Measurements from ENCODE around the gene TAGLN. TPM values are rescaled to one million over a fixed set of nuclear protein-coding genes. Genes with fewer than 3 reads are reported as not detected.
A peak's percentile ranks its signal among the peaks of the same experiment; 100 is the strongest.

TAGLN gene
- 1 to 10 TPM; 8.4 to 9.5 TPM for total RNA-seq
- 7.0 TPM for polyA plus RNA-seq (2013, experiment 1 of 2)
- polyA plus RNA-seq (2013, experiment 2 of 2), result 10.3 TPM
- total RNA-seq, result 0.83 to 18.2 (median 3.9) reads per million in 172 experiments

DNA sequence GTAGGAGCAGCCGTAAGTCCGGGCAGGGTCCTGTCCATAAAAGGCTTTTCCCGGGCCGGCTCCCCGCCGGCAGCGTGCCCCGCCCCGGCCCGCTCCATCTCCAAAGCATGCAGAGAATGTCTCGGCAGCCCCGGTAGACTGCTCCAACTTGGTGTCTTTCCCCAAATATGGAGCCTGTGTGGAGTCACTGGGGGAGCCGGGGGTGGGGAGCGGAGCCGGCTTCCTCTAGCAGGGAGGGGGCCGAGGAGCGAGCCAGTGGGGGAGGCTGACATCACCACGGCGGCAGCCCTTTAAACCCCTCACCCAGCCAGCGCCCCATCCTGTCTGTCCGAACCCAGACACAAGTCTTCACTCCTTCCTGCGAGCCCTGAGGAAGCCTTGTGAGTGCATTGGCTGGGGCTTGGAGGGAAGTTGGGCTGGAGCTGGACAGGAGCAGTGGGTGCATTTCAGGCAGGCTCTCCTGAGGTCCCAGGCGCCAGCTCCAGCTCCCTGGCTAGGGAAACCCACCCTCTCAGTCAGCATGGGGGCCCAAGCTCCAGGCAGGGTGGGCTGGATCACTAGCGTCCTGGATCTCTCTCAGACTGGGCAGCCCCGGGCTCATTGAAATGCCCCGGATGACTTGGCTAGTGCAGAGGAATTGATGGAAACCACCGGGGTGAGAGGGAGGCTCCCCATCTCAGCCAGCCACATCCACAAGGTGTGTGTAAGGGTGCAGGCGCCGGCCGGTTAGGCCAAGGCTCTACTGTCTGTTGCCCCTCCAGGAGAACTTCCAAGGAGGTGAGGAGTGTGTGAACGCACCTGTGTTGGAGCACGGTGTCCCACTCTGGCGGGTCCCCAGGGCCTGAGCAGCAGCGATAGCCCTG, at the start of gene TAGLN:
TSS of gene TAGLN (plus strand) at position 318 of the 863 bp plus-strand sequence. CDS start 3,644 bp downstream, outside the sequence.
- no peak for ATAC-seq (ENCODE audit: poor library complexity)
- ChIA-PET CTCF (no interaction called here), POLR2A (interaction anchor here (1.5 kb wide), 1 partner anchor 11 kb away, joined by 4 read pairs; no protein-coding TSS in a partner anchor)
- H3K36me3 ChIP-seq (ENCODE audit: insufficient read depth, low read length), result peaks cover 21% of the 10 kb centered on the region
- H3K9me3 ChIP-seq (ENCODE audit: control insufficient read depth in 1 of 2, insufficient read depth in 1 of 2, low read length in 2 of 2), result no peaks in the 10 kb centered on the region
- no peaks in the 10 kb centered on the region for H3K4me1 ChIP-seq (ENCODE audit: insufficient read depth, low read length)
- intact Hi-C loops (cut with DNase I, micrococcal nuclease), result no loop called here
- no peak within 1 kb of the TSS for H3K4me3 Mint-ChIP-seq
- H3K4me3 ChIP-seq (ENCODE audit: low read length), result no peak within 1 kb of the TSS
- TF ChIP-seq, protein P1, sequence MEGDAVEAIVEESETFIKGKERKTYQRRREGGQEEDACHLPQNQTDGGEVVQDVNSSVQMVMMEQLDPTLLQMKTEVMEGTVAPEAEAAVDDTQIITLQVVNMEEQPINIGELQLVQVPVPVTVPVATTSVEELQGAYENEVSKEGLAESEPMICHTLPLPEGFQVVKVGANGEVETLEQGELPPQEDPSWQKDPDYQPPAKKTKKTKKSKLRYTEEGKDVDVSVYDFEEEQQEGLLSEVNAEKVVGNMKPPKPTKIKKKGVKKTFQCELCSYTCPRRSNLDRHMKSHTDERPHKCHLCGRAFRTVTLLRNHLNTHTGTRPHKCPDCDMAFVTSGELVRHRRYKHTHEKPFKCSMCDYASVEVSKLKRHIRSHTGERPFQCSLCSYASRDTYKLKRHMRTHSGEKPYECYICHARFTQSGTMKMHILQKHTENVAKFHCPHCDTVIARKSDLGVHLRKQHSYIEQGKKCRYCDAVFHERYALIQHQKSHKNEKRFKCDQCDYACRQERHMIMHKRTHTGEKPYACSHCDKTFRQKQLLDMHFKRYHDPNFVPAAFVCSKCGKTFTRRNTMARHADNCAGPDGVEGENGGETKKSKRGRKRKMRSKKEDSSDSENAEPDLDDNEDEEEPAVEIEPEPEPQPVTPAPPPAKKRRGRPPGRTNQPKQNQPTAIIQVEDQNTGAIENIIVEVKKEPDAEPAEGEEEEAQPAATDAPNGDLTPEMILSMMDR (IDR thresholded peaks at IDR 0.05), result no peak
- DNase-seq, result no peak
- peaks cover 10% of the 10 kb centered on the region for H3K4me1 Mint-ChIP-seq (ENCODE audit: low read depth)
- H3K27ac ChIP-seq (ENCODE audit: low read depth in 1 of 2, low read length in 2 of 2), result no peak within 1 kb of the TSS
- peak within 1 kb of the TSS; percentile 30 for H3K27ac Mint-ChIP-seq
- no peaks in the 10 kb centered on the region for H3K27me3 Mint-ChIP-seq
- H3K27me3 ChIP-seq (ENCODE audit: control insufficient read depth in 1 of 2, insufficient read depth in 2 of 2, low read length in 2 of 2), result no peaks in the 10 kb centered on the region
- H3K9me3 Mint-ChIP-seq, result no peaks in the 10 kb centered on the region
- H3K36me3 Mint-ChIP-seq (ENCODE audit: low read depth), result peaks cover 35% of the 10 kb centered on the region

- Histone ChIP-seq H3K36me3 (ENCODE audit: insufficient read depth, low read length) (peaks cover 45% of the 10 kb centered on the region), H3K4me1 (ENCODE audit: insufficient read depth, low read length) (peaks cover 26% of the 10 kb centered on the region), H3K27me3 (ENCODE audit: control insufficient read depth in 1 of 2, insufficient read depth in 2 of 2, low read length in 2 of 2) (no peaks in the 10 kb centered on the region), H3K27ac (ENCODE audit: low read depth in 1 of 2, low read length in 2 of 2) (peak overlapping the region in 1 of 2 donors; percentile 13), H3K9me3 (ENCODE audit: control insufficient read depth in 1 of 2, insufficient read depth in 1 of 2, low read length in 2 of 2) (no peaks in the 10 kb centered on the region), H3K4me3 (ENCODE audit: low read length) (no peak overlapping the region)
- Mint-ChIP-seq H3K4me1 (ENCODE audit: low read depth) (peaks cover 52% of the 10 kb centered on the region), H3K36me3 (ENCODE audit: low read depth) (peaks cover 83% of the 10 kb centered on the region), H3K9me3 (no peaks in the 10 kb centered on the region), H3K27ac (peak overlapping the region; percentile 49), H3K4me3 (no peak overlapping the region), H3K27me3 (no peaks in the 10 kb centered on the region)
- DNase-seq (no peak), ATAC-seq (ENCODE audit: poor library complexity) (no peak)
- POLR2A ChIA-PET, result no interaction called here
- CTCF ChIA-PET, result interaction anchor here (0.6 to 0.7 kb wide), 2 partner anchors 25 to 232 kb away, joined by 3 read pairs; no protein-coding TSS in a partner anchor
- intact Hi-C loops (cut with DNase I, micrococcal nuclease), result no loop called here
- TF ChIP-seq, protein P1 (IDR thresholded peaks at IDR 0.05), result no peak
Observed at GRCh38 chr11:117152066-117152465, 47.1 kb upstream of the TAGLN start.

DNA sequence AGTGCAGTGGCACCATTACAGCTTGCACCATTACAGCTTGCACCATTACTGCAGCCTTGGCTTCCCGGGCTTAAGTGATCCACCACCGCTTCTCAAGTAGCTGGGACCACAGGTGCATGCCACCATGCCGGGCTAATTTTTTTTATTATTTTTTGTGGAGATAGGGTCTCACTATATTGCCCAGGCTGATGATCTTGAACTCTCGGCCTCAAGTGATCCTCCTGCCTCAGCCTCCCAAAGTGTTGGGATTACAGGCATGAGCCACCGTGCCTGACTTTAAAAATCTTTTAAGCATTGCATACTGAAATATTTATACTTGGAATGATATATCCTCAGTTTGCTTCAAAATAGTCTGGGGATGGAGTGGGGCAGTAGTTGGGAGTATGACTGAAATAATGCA, 44.7 kb upstream of the TAGLN start:
- H3K9me3 ChIP-seq (ENCODE audit: control insufficient read depth in 1 of 2, insufficient read depth in 1 of 2, low read length in 2 of 2), result no peaks in the 10 kb centered on the region
- peaks cover 16% of the 10 kb centered on the region for H3K4me1 ChIP-seq (ENCODE audit: insufficient read depth, low read length)
- H3K4me3 ChIP-seq (ENCODE audit: low read length), result no peak overlapping the region
- ATAC-seq (ENCODE audit: poor library complexity) (no peak), DNase-seq (no peak)
- no peaks in the 10 kb centered on the region for H3K27me3 Mint-ChIP-seq
- no peak overlapping the region for H3K27ac Mint-ChIP-seq
- no peak overlapping the region for H3K4me3 Mint-ChIP-seq
- H3K27me3 ChIP-seq (ENCODE audit: control insufficient read depth in 1 of 2, insufficient read depth in 2 of 2, low read length in 2 of 2), result no peaks in the 10 kb centered on the region
- H3K4me1 Mint-ChIP-seq (ENCODE audit: low read depth), result peaks cover 39% of the 10 kb centered on the region
- TF ChIP-seq, protein P1 (IDR thresholded peaks at IDR 0.05), result no peak
- H3K9me3 Mint-ChIP-seq, result no peaks in the 10 kb centered on the region
- peaks cover 76% of the 10 kb centered on the region for H3K36me3 Mint-ChIP-seq (ENCODE audit: low read depth)
- H3K36me3 ChIP-seq (ENCODE audit: insufficient read depth, low read length), result peaks cover 44% of the 10 kb centered on the region
- ChIA-PET POLR2A (no interaction called here), CTCF (no interaction called here)
- H3K27ac ChIP-seq (ENCODE audit: low read depth in 1 of 2, low read length in 2 of 2), result no peak overlapping the region
- intact Hi-C loops (cut with DNase I, micrococcal nuclease), result no loop called here
